ENCODE results near the gene KCTD7.
"Not testable (repeated sequence)": the region's sequence is repeated elsewhere in the genome, so short reads cannot be mapped to it uniquely, and the experiment has no call there.

The KCTD7 gene

GRCh38 chr7:66682350-66683093 is 53.8 kb downstream of the KCTD7 start:
- DNase-seq (ENCODE audit: low read depth in 2 of 2), result no peak

GRCh38 chr7:66683094-66683769 is 54.6 kb downstream of the KCTD7 start:
- not testable (repeated sequence) for DNase-seq (ENCODE audit: low read depth in 2 of 2)

GRCh38 chr7:66683770-66684123 is 55.1 kb downstream of the KCTD7 start:
- DNase-seq (ENCODE audit: low read depth in 2 of 2), result no peak

GRCh38 chr7:66685663-66686062 is 57.0 kb downstream of the KCTD7 start:
- DNase-seq (ENCODE audit: low read depth in 2 of 2), result not testable (repeated sequence)

GRCh38 chr7:66687186-66687585 is 58.5 kb downstream of the KCTD7 start:
- no peak for DNase-seq (ENCODE audit: low read depth in 2 of 2)

- DNase-seq (ENCODE audit: low read depth in 2 of 2), result not testable (repeated sequence)
Observed at GRCh38 chr7:66687672-66688071, 59.0 kb downstream of the KCTD7 start.

- no peak for DNase-seq (ENCODE audit: low read depth in 2 of 2)
Observed at GRCh38 chr7:66689081-66689480, 60.4 kb downstream of the KCTD7 start.

- DNase-seq (ENCODE audit: low read depth in 2 of 2), result no peak
Observed at GRCh38 chr7:66693331-66693730, 64.7 kb downstream of the KCTD7 start.

Data from stimulated activated CD8-positive, alpha-beta memory T cell treated with anti-CD3 and anti-CD28 coated beads, Interleukin-7, amount 100 ng/mL, for 1 hour (primary cell).